GM23248 (cell line): ENCODE data around the gene AFMID. TPM values are rescaled to one million over a fixed set of nuclear protein-coding genes. Genes with fewer than 3 reads are reported as not detected.

Experiments
- DNase-seq: peaks from one replicate; pipeline ENCODE4 v3.0.0-alpha.2; 2015
- H2AFZ ChIP-seq: fragments of 200-600 bp; sonication (generic); 2 replicates; pipeline ENCODE4 v1.6.1; 2016; ENCODE audit warnings: antibody characterized with exemption
- H3F3A ChIP-seq: fragments of 200-600 bp; sonication (generic); 2 replicates; pipeline ENCODE4 v1.6.1; 2016; ENCODE audit warnings: mild to moderate bottlenecking, antibody characterized with exemption, mixed run types; ENCODE audit not compliant: insufficient read depth
- H3K27ac ChIP-seq: fragments of 200-600 bp; sonication (generic); 2 replicates; pipeline ENCODE4 v1.5.1; 2016; ENCODE audit warnings: mild to moderate bottlenecking
- H3K27me3 ChIP-seq: fragments of 200-600 bp; sonication (generic); replicated peaks from 2 replicates; pipeline ENCODE4 v1.6.1; 2016; ENCODE audit warnings: mild to moderate bottlenecking; ENCODE audit not compliant: insufficient read depth
- H3K36me3 ChIP-seq: fragments of 200-600 bp; sonication (generic); 2 replicates; pipeline ENCODE4 v1.6.1; 2016; ENCODE audit warnings: low read depth, mild to moderate bottlenecking
- H3K4me1 ChIP-seq: fragments of 200-600 bp; sonication (generic); 2 replicates; pipeline ENCODE4 v1.6.1; 2016; ENCODE audit warnings: mild to moderate bottlenecking; ENCODE audit not compliant: insufficient read depth
- H3K4me2 ChIP-seq: fragments of 200-600 bp; sonication (generic); one replicate; pipeline ENCODE4 v1.6.1; 2016; ENCODE audit warnings: mild to moderate bottlenecking; ENCODE audit not compliant: unreplicated experiment
- H3K4me3 ChIP-seq: fragments of 200-600 bp; sonication (generic); 2 replicates; pipeline ENCODE4 v1.5.1; 2016; ENCODE audit warnings: mild to moderate bottlenecking
- H3K79me2 ChIP-seq: fragments of 200-600 bp; sonication (generic); 2 replicates; pipeline ENCODE4 v1.6.1; 2016; ENCODE audit warnings: mild to moderate bottlenecking; ENCODE audit not compliant: insufficient read depth
- H3K9ac ChIP-seq: fragments of 200-600 bp; sonication (generic); 2 replicates; pipeline ENCODE4 v1.6.1; 2016; ENCODE audit warnings: mild to moderate bottlenecking
- H3K9me2 ChIP-seq: fragments of 200-600 bp; sonication (generic); 2 replicates; pipeline ENCODE4 v1.6.1; 2016; ENCODE audit warnings: mixed run types, mild to moderate bottlenecking, moderate library complexity; ENCODE audit not compliant: insufficient read depth
- H3K9me3 ChIP-seq: fragments of 200-600 bp; sonication (generic); one replicate; pipeline ENCODE4 v1.6.1; 2017; ENCODE audit warnings: low read depth
- H4K20me1 ChIP-seq: fragments of 200-600 bp; sonication (generic); 2 replicates; pipeline ENCODE4 v1.6.0; 2016; ENCODE audit not compliant: insufficient read depth
- EZH2 ChIP-seq: fragments of 200-600 bp; sonication (generic); IDR thresholded peaks from 2 replicates; pipeline ENCODE4 v1.6.1; 2018; ENCODE audit warnings: antibody characterized with exemption, mild to moderate bottlenecking; ENCODE audit not compliant: insufficient read depth, poor library complexity, severe bottlenecking
- EZH2phosphoT487 ChIP-seq: fragments of 200-600 bp; sonication (generic); IDR thresholded peaks from 2 replicates; pipeline ENCODE4 v1.6.1; 2018; ENCODE audit warnings: antibody characterized with exemption, moderate library complexity, mild to moderate bottlenecking, low read depth; ENCODE audit not compliant: insufficient read depth
- WGBS, 2 experiments: methylation state at CpG; one replicate each; pipeline ENCODE4 v1.1.6; 2015 to 2017; ENCODE audit warnings: low lambda C conversion rate in 2 of 2, low coverage in 1 of 2; ENCODE audit errors: missing lambda C conversion rate in 2 of 2; 5-methylcytosine and 5-hydroxymethylcytosine counted together
- in situ Hi-C: fragments of 300-500 bp; cut with MboI; formaldehyde crosslinking; loops from 2 replicates; pipeline ENCODE4 v1.15.0; 2020
- polyA plus RNA-seq: library from polyadenylated mRNA; unstranded; fragments of >200 nt; fragmentation: Nextera tagmentation; extraction: Ambion mirVana; gene quantifications from 2 replicates; pipeline ENCODE4 v1.2.1, GENCODE V29; 2016
- total RNA-seq: library from RNA; depleted of rRNA; stranded (reverse); fragments of >200 nt; shearing (Covaris generic); gene quantifications from 2 replicates; pipeline ENCODE4 v1.2.3, GENCODE V29; 2014

AFMID gene
- total and polyA plus RNA-seq, 2 experiments from 2014 or later = 22.9 to 24.1 TPM

GRCh38 chr17:78230996-78231935 lies 44.1 kb downstream of the AFMID start, which contains the start of gene TMEM235:
TSS of gene TMEM235 (plus strand) at chr17:78231631. CDS start at chr17:78232024, 393 bp downstream.
- no peaks in the 10 kb centered on the region for H3K9me3 ChIP-seq
- WGBS, 2 experiments = 22 to 25% methylated on average over 40 to 43 of the region's 52 CpGs

GRCh38 chr17:78231991-78232858 lies 45.1 kb downstream of the AFMID start:
- no peaks in the 10 kb centered on the region for H3K79me2 ChIP-seq
- no peaks in the 10 kb centered on the region for H3F3A ChIP-seq
- no peak overlapping the region for H3K9ac ChIP-seq
- H3K27me3 ChIP-seq = peaks cover 28% of the 10 kb centered on the region
- no peaks in the 10 kb centered on the region for H3K36me3 ChIP-seq
- H4K20me1 ChIP-seq = no peaks in the 10 kb centered on the region
- no peaks in the 10 kb centered on the region for H3K9me3 ChIP-seq
- in situ Hi-C loops = no loop called here
- no peaks in the 10 kb centered on the region for H3K4me1 ChIP-seq
- H2AFZ ChIP-seq = no peak overlapping the region
- no peak overlapping the region for H3K27ac ChIP-seq
- H3K9me2 ChIP-seq = no peaks in the 10 kb centered on the region
- no peak overlapping the region for H3K4me2 ChIP-seq
- TF ChIP-seq EZH2 (no peak), EZH2phosphoT487 (no peak)
- H3K4me3 ChIP-seq = no peak overlapping the region
- DNase-seq = peak; percentile 40
- 7% methylated on average over 19 to 39 of the region's 55 CpGs for WGBS, 2 experiments

More at GRCh38 chr17:78230996-78231935, 44.1 kb downstream of the AFMID start, which contains the start of gene TMEM235:
- Histone ChIP-seq H3K4me2 (no peak within 1 kb of the TSS), H4K20me1 (no peaks in the 10 kb centered on the region), H3K4me3 (no peak within 1 kb of the TSS), H3K27me3 (peaks cover 28% of the 10 kb centered on the region), H2AFZ (no peak within 1 kb of the TSS), H3K9ac (no peak within 1 kb of the TSS), H3K4me1 (no peaks in the 10 kb centered on the region), H3F3A (no peaks in the 10 kb centered on the region), H3K36me3 (no peaks in the 10 kb centered on the region), H3K9me2 (no peaks in the 10 kb centered on the region), H3K79me2 (no peaks in the 10 kb centered on the region), H3K27ac (no peak within 1 kb of the TSS)
- in situ Hi-C loops = no loop called here
- TF ChIP-seq EZH2 = peak; percentile 57
- TF ChIP-seq EZH2phosphoT487 = 0 out of 2 replicates have a peak, but pooled peaks have one; percentile 39
- DNase-seq = no peak

GRCh38 chr17:78232859-78233173 lies 45.7 kb downstream of the AFMID start:
- 44 to 60% methylated on average over 2 of the region's 2 CpGs for WGBS, 2 experiments
- Histone ChIP-seq H4K20me1 (no peaks in the 10 kb centered on the region), H3K27me3 (peaks cover 28% of the 10 kb centered on the region), H2AFZ (no peak overlapping the region), H3K9ac (no peak overlapping the region), H3K4me2 (no peak overlapping the region), H3K9me3 (no peaks in the 10 kb centered on the region), H3F3A (no peaks in the 10 kb centered on the region), H3K4me1 (no peaks in the 10 kb centered on the region), H3K9me2 (no peaks in the 10 kb centered on the region), H3K36me3 (no peaks in the 10 kb centered on the region), H3K4me3 (no peak overlapping the region), H3K79me2 (no peaks in the 10 kb centered on the region), H3K27ac (no peak overlapping the region)
- no peak for DNase-seq
- TF ChIP-seq EZH2phosphoT487 (no peak), EZH2 (no peak)
- in situ Hi-C loops = no loop called here

- in situ Hi-C loops = no loop called here
- 81% methylated on average over 9 to 10 of the region's 10 CpGs for WGBS, 2 experiments
- no peak overlapping the region for H3K9ac ChIP-seq
- no peaks in the 10 kb centered on the region for H3K36me3 ChIP-seq
- TF ChIP-seq EZH2 (no peak), EZH2phosphoT487 (no peak)
- H3K4me3 ChIP-seq = no peak overlapping the region
- no peaks in the 10 kb centered on the region for H3K4me1 ChIP-seq
- no peaks in the 10 kb centered on the region for H3K9me3 ChIP-seq
- H3K27me3 ChIP-seq = peaks cover 28% of the 10 kb centered on the region
- H3K79me2 ChIP-seq = no peaks in the 10 kb centered on the region
- no peak overlapping the region for H3K4me2 ChIP-seq
- no peak for DNase-seq
- H3K27ac ChIP-seq = no peak overlapping the region
- H4K20me1 ChIP-seq = no peaks in the 10 kb centered on the region
- no peaks in the 10 kb centered on the region for H3F3A ChIP-seq
- H3K9me2 ChIP-seq = no peaks in the 10 kb centered on the region
- no peak overlapping the region for H2AFZ ChIP-seq
These were observed 46.5 kb downstream of the AFMID start for GRCh38 chr17:78233678-78234077.
